Measurements from ENCODE around the gene JUND.

JUND gene

GRCh38 chr19:18265582-18265981 lies 15.8 kb downstream of the JUND start:
- ChIA-PET POLR2A (no interaction called here), CTCF (interaction anchor here (1.5 kb wide), 1 partner anchor 13 kb away, joined by 3 read pairs; no protein-coding TSS in a partner anchor)
- DNase-seq (ENCODE audit: extremely low spot score), result no peak
- no peak for TF ChIP-seq SP1 (IDR thresholded peaks at IDR 0.05)
- TF ChIP-seq NFRKB (IDR thresholded peaks at IDR 0.05), result no peak
- TF ChIP-seq PKNOX1 (IDR thresholded peaks at IDR 0.05), result no peak
- no peak for TF ChIP-seq ZNF384 (IDR thresholded peaks at IDR 0.05)
- TF ChIP-seq L3MBTL2 (conservative IDR thresholded peaks at IDR 0.05), result no peak
- TF ChIP-seq FOXM1 (IDR thresholded peaks at IDR 0.05; ENCODE audit: borderline replicate concordance), result no peak
- TF ChIP-seq TARDBP (IDR thresholded peaks at IDR 0.05), result no peak
- no peak for TF ChIP-seq FOXA1 (IDR thresholded peaks at IDR 0.05)
- TF ChIP-seq SUZ12 (IDR thresholded peaks at IDR 0.05), result no peak
- no peak for TF ChIP-seq LEF1 (IDR thresholded peaks at IDR 0.05; ENCODE audit: borderline replicate concordance)
- no peak for TF ChIP-seq HDGF (IDR thresholded peaks at IDR 0.05; ENCODE audit: borderline replicate concordance)
- TF ChIP-seq ELF4 (IDR thresholded peaks at IDR 0.05), result no peak
- TF ChIP-seq ARNT (IDR thresholded peaks at IDR 0.05), result no peak
- TF ChIP-seq FOXK2 (IDR thresholded peaks at IDR 0.05), result no peak
- TF ChIP-seq CTBP1 (IDR thresholded peaks at IDR 0.05; ENCODE audit: borderline replicate concordance), result no peak

DNA sequence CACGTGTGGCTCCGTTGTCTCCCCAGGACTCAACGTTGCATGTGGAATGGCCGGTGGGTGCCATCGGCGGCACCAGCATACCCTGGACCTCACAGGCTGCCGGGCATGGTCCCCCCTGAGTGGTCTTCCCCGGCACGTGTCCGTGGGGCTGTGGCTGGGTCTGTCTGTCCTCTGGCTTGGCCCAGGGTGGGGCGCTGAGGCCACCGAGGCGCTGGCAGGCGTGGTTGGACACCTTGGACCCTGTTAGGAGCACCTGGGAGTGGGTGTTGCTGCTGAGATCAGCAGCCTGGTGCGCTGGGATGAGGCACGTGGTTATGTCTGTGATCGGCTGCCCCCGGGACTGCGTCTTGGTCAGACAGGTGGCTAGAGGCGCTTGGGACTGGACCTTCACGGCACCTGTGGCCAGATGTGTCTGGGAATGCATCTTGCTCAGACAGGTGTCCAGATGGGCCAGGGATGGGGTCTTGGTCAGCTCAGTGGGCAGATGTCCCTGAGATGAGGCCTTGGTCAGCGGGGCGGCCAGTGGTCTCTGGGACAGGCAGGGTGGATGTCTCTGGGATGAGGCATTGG lies 16.4 kb downstream of the JUND start:
- TF ChIP-seq FOXA1 (IDR thresholded peaks at IDR 0.05), result no peak
- ChIA-PET POLR2A (interaction anchor here (1.3 kb wide), 1 partner anchor 17 kb away, joined by 4 read pairs; the partner anchor contains the start of gene JUND), CTCF (interaction anchor here (1.5 kb wide), 1 partner anchor 13 kb away, joined by 3 read pairs; no protein-coding TSS in a partner anchor)
- DNase-seq (ENCODE audit: extremely low spot score), result no peak

DNA sequence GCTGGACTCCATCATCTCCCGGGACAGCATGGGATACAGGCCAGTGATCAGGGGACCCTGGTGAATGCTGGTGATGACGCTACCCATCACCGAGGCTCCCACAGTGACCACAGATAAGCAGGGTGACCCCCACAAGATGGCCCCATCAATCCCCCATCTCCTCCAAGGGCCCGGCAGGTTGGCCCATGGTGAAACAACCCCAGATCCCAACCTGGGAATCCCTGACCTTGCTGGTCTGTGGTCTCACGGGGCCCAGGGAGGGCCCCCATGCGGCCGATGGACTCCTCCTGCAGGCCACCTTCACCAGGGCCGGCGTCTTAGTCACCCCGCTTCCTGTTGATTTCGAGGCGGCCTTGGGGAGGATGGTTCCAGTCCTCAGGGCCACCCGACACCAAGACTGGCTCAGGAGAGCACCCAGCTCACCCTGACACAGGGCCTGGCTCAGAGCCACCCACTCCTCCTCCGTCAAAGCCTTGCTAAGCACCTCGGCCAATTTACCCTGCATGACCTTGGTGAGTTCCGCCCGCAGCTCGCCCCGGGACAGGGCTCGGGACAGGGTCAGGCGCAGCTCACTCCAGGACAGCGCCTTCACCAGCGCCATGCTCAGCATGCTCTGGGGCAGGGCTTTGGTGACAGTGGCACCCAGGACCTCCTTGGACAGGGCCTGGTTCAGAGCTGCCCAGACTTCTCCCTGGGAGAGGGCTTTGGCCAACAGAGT lies 17.1 kb downstream of the JUND start:
- ChIA-PET POLR2A (interaction anchor here (1.3 kb wide), 1 partner anchor 17 kb away, joined by 4 read pairs; the partner anchor contains the start of gene JUND), CTCF (interaction anchor here (0.8 to 1.5 kb wide), 2 partner anchors 12 to 15 kb away, joined by 3 read pairs; no protein-coding TSS in a partner anchor)
- no peak for TF ChIP-seq BHLHE40 (IDR thresholded peaks at IDR 0.05; ENCODE audit: borderline replicate concordance)
- TF ChIP-seq ELF4 (IDR thresholded peaks at IDR 0.05), result no peak
- DNase-seq (ENCODE audit: extremely low spot score), result no peak

GRCh38 chr19:18263324-18264136 lies 17.9 kb downstream of the JUND start:
- DNase-seq (ENCODE audit: extremely low spot score), result no peak
- TF ChIP-seq FOXA1 (IDR thresholded peaks at IDR 0.05) (no peak), FOXM1 (IDR thresholded peaks at IDR 0.05; ENCODE audit: borderline replicate concordance) (no peak), PKNOX1 (IDR thresholded peaks at IDR 0.05) (no peak), ZNF384 (IDR thresholded peaks at IDR 0.05) (no peak), NFRKB (IDR thresholded peaks at IDR 0.05) (no peak), FOXK2 (IDR thresholded peaks at IDR 0.05) (no peak), LEF1 (IDR thresholded peaks at IDR 0.05; ENCODE audit: borderline replicate concordance) (no peak), ELF4 (IDR thresholded peaks at IDR 0.05) (no peak), HDGF (IDR thresholded peaks at IDR 0.05; ENCODE audit: borderline replicate concordance) (no peak), TARDBP (IDR thresholded peaks at IDR 0.05) (no peak), CTBP1 (IDR thresholded peaks at IDR 0.05; ENCODE audit: borderline replicate concordance) (no peak), L3MBTL2 (conservative IDR thresholded peaks at IDR 0.05) (no peak), SUZ12 (IDR thresholded peaks at IDR 0.05) (no peak), BHLHE40 (IDR thresholded peaks at IDR 0.05; ENCODE audit: borderline replicate concordance) (no peak), SP1 (IDR thresholded peaks at IDR 0.05) (no peak), ARNT (IDR thresholded peaks at IDR 0.05) (no peak)
- ChIA-PET CTCF (interaction anchor here (0.8 to 1.2 kb wide), 3 partner anchors 8 to 16 kb away, joined by 3 read pairs; no protein-coding TSS in a partner anchor), POLR2A (interaction anchor here (0.6 to 1.8 kb wide), 4 partner anchors 18 to 60 kb away, joined by 3 to 6 read pairs (median 4); partner anchors contain the start of genes JUND and LSM4)

GRCh38 chr19:18262917-18263316 lies 18.5 kb downstream of the JUND start:
- TF ChIP-seq SP1 (IDR thresholded peaks at IDR 0.05) (no peak), ZNF384 (IDR thresholded peaks at IDR 0.05) (no peak), FOXK2 (IDR thresholded peaks at IDR 0.05) (no peak), NFRKB (IDR thresholded peaks at IDR 0.05) (no peak), HDGF (IDR thresholded peaks at IDR 0.05; ENCODE audit: borderline replicate concordance) (no peak), CTBP1 (IDR thresholded peaks at IDR 0.05; ENCODE audit: borderline replicate concordance) (no peak), ARNT (IDR thresholded peaks at IDR 0.05) (no peak), TARDBP (IDR thresholded peaks at IDR 0.05) (no peak), BHLHE40 (IDR thresholded peaks at IDR 0.05; ENCODE audit: borderline replicate concordance) (no peak), PKNOX1 (IDR thresholded peaks at IDR 0.05) (no peak)
- CTCF ChIA-PET, result interaction anchor here (1.0 to 1.2 kb wide), 2 partner anchors 9 to 15 kb away, joined by 3 read pairs; no protein-coding TSS in a partner anchor
- no peak for DNase-seq (ENCODE audit: extremely low spot score)
- POLR2A ChIA-PET, result interaction anchor here (0.6 to 1.8 kb wide), 3 partner anchors 18 to 60 kb away, joined by 3 to 6 read pairs (median 4); partner anchors contain the start of genes JUND and LSM4
